Thyroid gland (tissue), 4 donors: Measurements from ENCODE around the gene VAV3.

ENCODE experiments used
- POLR2A ChIP-seq, 2 donors: fragments of 450-650 bp; IDR thresholded peaks; one replicate each; pipeline ENCODE4 v1.6.1; 2017; ENCODE audit warnings: antibody characterized with exemption in 2 of 2, mild to moderate bottlenecking in 2 of 2, moderate library complexity in 1 of 2
- TF ChIP-seq, protein P1 (sequence below), 6 experiments: fragments of 200-600 bp in 3 of 6; fragments of 450-650 bp in 3 of 6; sonication (generic) in 3 of 6; IDR thresholded peaks; one replicate each; pipeline ENCODE4 v1.5.1; 2016 to 2019; ENCODE audit warnings: antibody characterized with exemption in 6 of 6, mild to moderate bottlenecking in 2 of 6, inconsistent platforms in 1 of 6, moderate library complexity in 1 of 6

DNA sequence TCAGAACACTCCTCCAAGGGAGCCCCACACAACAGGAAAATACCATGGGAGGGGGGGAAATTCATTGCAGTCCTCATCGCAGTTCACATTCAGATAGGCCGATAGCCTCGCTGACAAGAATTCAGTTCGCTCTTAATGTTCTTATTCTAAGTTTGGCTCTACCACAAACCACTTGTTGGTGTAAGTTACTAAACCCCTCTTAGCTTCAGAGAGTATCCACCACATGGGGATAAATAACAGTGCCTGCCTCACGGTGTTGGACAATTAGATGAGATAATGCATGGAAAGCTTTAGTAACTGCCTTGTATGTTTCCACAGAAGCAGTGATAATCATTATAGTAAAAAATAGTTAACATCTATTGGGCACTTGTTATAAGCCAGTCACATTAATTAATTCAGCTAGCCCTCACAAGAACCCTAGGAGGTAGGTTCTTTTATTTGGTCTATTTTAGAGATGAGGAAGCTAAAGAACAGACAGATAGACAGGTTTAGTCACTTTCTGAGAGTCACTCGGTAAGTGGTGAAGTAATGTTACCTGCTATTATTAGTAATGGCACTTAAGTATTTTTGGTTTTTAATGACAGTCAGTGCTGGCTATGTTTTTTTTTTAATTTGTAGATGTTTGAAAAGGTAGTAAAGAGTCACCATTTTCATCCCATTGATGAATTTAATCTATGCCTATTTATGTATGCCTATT lies 10.1 kb downstream of the VAV3 start:
- TF ChIP-seq, protein P1, sequence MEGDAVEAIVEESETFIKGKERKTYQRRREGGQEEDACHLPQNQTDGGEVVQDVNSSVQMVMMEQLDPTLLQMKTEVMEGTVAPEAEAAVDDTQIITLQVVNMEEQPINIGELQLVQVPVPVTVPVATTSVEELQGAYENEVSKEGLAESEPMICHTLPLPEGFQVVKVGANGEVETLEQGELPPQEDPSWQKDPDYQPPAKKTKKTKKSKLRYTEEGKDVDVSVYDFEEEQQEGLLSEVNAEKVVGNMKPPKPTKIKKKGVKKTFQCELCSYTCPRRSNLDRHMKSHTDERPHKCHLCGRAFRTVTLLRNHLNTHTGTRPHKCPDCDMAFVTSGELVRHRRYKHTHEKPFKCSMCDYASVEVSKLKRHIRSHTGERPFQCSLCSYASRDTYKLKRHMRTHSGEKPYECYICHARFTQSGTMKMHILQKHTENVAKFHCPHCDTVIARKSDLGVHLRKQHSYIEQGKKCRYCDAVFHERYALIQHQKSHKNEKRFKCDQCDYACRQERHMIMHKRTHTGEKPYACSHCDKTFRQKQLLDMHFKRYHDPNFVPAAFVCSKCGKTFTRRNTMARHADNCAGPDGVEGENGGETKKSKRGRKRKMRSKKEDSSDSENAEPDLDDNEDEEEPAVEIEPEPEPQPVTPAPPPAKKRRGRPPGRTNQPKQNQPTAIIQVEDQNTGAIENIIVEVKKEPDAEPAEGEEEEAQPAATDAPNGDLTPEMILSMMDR (IDR thresholded peaks at IDR 0.05): no peak
- no peak for TF ChIP-seq POLR2A (IDR thresholded peaks at IDR 0.05)
